A549 (cell line): ENCODE data around the gene CNOT6. TPM values are rescaled to one million over a fixed set of nuclear protein-coding genes. Genes with fewer than 3 reads are reported as not detected.
"Not testable (repeated sequence)": the region's sequence is repeated elsewhere in the genome, so short reads cannot be mapped to it uniquely, and the experiment has no call there.

Experiments used
- ATAC-seq, 2 experiments: fragments of 200-7000 bp in 1 of 2; fragments of >200 bp in 1 of 2; cut with Nextera tagmentation in 1 of 2; cut with Tn5 transposase in 1 of 2; 3 replicates each; pipeline versions ENCODE4 v1.8.0 to v1.9.1; 2018 to 2020; ENCODE audit warnings: mild to moderate bottlenecking in 1 of 2, moderate library complexity in 1 of 2
- CTCF ChIA-PET: fragments of 300-600 bp; sonication (Branson Sonifier 250); formaldehyde crosslinking; extraction: SDS; loops from one replicate; lab custom pipeline; 2021; ENCODE audit warnings: antibody characterized with exemption, inconsistent platforms; lab: Yijun Ruan, JAX
- POLR2A ChIA-PET: fragments of 350-600 bp; formaldehyde crosslinking; extraction: SDS; loops from one replicate; lab custom pipeline; 2021; ENCODE audit warnings: antibody characterized with exemption, inconsistent platforms; lab: Yijun Ruan, JAX
- DNase-seq, 2 experiments: peaks; one replicate each; pipeline versions ENCODE4 v3.0.0 to v3.0.0-alpha.2; 2011 to 2016; ENCODE audit warnings: low read depth in 1 of 2, low spot score in 1 of 2
- FAIRE-seq: peaks from 2 replicates; lab custom pipeline; 2011; peaks lifted over from hg19 to GRCh38; lab: Jason Lieb, UNC
- H3K27ac ChIP-seq, 2 experiments: fragments of >200 bp; sonication (Bioruptor Twin); formaldehyde crosslinking; 3 replicates each; pipeline ENCODE4 v1.5.1; 2016 to 2017
- H3K4me1 ChIP-seq: fragments of >200 bp; sonication (Bioruptor Twin); formaldehyde crosslinking; 3 replicates; pipeline ENCODE4 v1.6.1; 2016
- H3K4me2 ChIP-seq: fragments of >200 bp; sonication (Bioruptor Twin); formaldehyde crosslinking; 3 replicates; pipeline ENCODE4 v1.6.1; 2016
- H3K4me3 ChIP-seq: fragments of >200 bp; sonication (Bioruptor Twin); formaldehyde crosslinking; 3 replicates; pipeline ENCODE4 v1.5.1; 2016
- H3K9me3 ChIP-seq: fragments of >200 bp; sonication (Bioruptor Twin); formaldehyde crosslinking; 3 replicates; pipeline ENCODE4 v1.6.1; 2016
- CBX2 ChIP-seq: fragments of 200-600 bp; sonication (generic); IDR thresholded peaks from 2 replicates; pipeline ENCODE4 v1.6.1; 2016; ENCODE audit warnings: low read depth, mild to moderate bottlenecking, borderline replicate concordance
- CBX8 ChIP-seq: fragments of 200-600 bp; sonication (generic); IDR thresholded peaks from 2 replicates; pipeline ENCODE4 v1.6.1; 2016
- CHD2 ChIP-seq: fragments of 150-350 bp; IDR thresholded peaks from 2 replicates; pipeline ENCODE4 v1.6.1; 2014; ENCODE audit warnings: low read length; ENCODE audit not compliant: partially characterized antibody
- ESRRA ChIP-seq: fragments of 150-350 bp; IDR thresholded peaks from 2 replicates; pipeline ENCODE4 v1.6.1; 2014; ENCODE audit warnings: mild to moderate bottlenecking, low read length, borderline replicate concordance
- FOSL2 ChIP-seq, 2 experiments: fragments of 450-650 bp in 1 of 2; fragments of >200 bp in 1 of 2; sonication (Bioruptor Twin) in 1 of 2; formaldehyde crosslinking; IDR thresholded peaks; 2 replicates each; pipeline versions ENCODE4 v1.5.0 to v1.6.1; 2016 to 2020; ENCODE audit warnings: mild to moderate bottlenecking in 1 of 2, moderate library complexity in 1 of 2
- GATA3 ChIP-seq: IDR thresholded peaks from 2 replicates; pipeline ENCODE4 v1.6.1; 2012; ENCODE audit warnings: borderline replicate concordance
- HOXA7 ChIP-seq: fragments of 250-450 bp; sonication (Bioruptor Pico); IDR thresholded peaks from 2 replicates; pipeline ENCODE4 v1.5.0; 2020; ENCODE audit warnings: mild to moderate bottlenecking, moderate library complexity
- HOXB13 ChIP-seq: fragments of 250-450 bp; sonication (Bioruptor Pico); IDR thresholded peaks from 2 replicates; pipeline ENCODE4 v1.5.0; 2020; ENCODE audit warnings: low read depth, mild to moderate bottlenecking, moderate library complexity
- JUN ChIP-seq, 2 experiments: fragments of >200 bp; sonication (Bioruptor Twin); formaldehyde crosslinking; IDR thresholded peaks; 2 replicates in 1 of 2; 3 replicates in 1 of 2; pipeline ENCODE4 v1.6.1; 2016 to 2017
- MAFK ChIP-seq: fragments of 450-650 bp; IDR thresholded peaks from 2 replicates; pipeline ENCODE4 v1.6.1; 2014; ENCODE audit not compliant: partially characterized antibody
- NR3C1 ChIP-seq: fragments of >200 bp; sonication (Bioruptor Twin); formaldehyde crosslinking; IDR thresholded peaks from 3 replicates; pipeline ENCODE4 v1.6.1; 2017
- RAD21 ChIP-seq, 2 experiments: fragments of >200 bp in 1 of 2; sonication (Bioruptor Twin) in 1 of 2; formaldehyde crosslinking in 1 of 2; IDR thresholded peaks in 1 of 2; conservative IDR thresholded peaks in 1 of 2; 2 replicates in 1 of 2; 3 replicates in 1 of 2; pipeline ENCODE4 v1.6.1; 2012 to 2018; ENCODE audit warnings: inconsistent platforms in 1 of 2
- RFX5 ChIP-seq: fragments of 450-650 bp; IDR thresholded peaks from 2 replicates; pipeline ENCODE4 v1.7.1; 2014; ENCODE audit warnings: antibody characterized with exemption, mild to moderate bottlenecking, moderate library complexity
- TP53 ChIP-seq: fragments of 250-450 bp; sonication (Bioruptor Pico); IDR thresholded peaks from 2 replicates; pipeline ENCODE4 v1.5.0; 2021; ENCODE audit warnings: mild to moderate bottlenecking, moderate library complexity
- WGBS: methylation state at CpG from one replicate; pipeline ENCODE4 v1.1.6; 2017; ENCODE audit errors: missing lambda C conversion rate; 5-methylcytosine and 5-hydroxymethylcytosine counted together
- polyA plus RNA-seq, 4 experiments: library from polyadenylated mRNA; depleted of rRNA in 3 of 4; stranded (reverse); fragments of >200 nt; fragmentation: RNase III in 1 of 4; extraction: RNeasy Plus Mini Kit Qiagen cat#74134 plus additional on column Dnase treatment in 1 of 4; gene quantifications; 2 replicates in 3 of 4; 3 replicates in 1 of 4; pipeline ENCODE4 v1.2.3, GENCODE V29; 2011 to 2017
- TF ChIP-seq, protein P1 (sequence below): IDR thresholded peaks from 2 replicates; pipeline ENCODE4 v1.6.1; 2012
- TF ChIP-seq, protein P2 (sequence below): fragments of 250-450 bp; sonication (Bioruptor Pico); IDR thresholded peaks from 2 replicates; pipeline ENCODE4 v1.5.0; 2021; ENCODE audit warnings: mild to moderate bottlenecking, moderate library complexity, borderline replicate concordance
- TF ChIP-seq, protein P3 (sequence below): fragments of 200-600 bp; sonication (generic); IDR thresholded peaks from 2 replicates; pipeline ENCODE4 v1.6.1; 2016; ENCODE audit warnings: antibody characterized with exemption, mild to moderate bottlenecking, moderate library complexity
- TF ChIP-seq, protein P4 (sequence below): IDR thresholded peaks from 2 replicates; pipeline ENCODE4 v1.6.1; 2012

CNOT6 gene
- polyA plus RNA-seq, 2 of the 4 experiments (the other 2 are of a cell fraction), result 18.2 to 28.5 TPM

DNA sequence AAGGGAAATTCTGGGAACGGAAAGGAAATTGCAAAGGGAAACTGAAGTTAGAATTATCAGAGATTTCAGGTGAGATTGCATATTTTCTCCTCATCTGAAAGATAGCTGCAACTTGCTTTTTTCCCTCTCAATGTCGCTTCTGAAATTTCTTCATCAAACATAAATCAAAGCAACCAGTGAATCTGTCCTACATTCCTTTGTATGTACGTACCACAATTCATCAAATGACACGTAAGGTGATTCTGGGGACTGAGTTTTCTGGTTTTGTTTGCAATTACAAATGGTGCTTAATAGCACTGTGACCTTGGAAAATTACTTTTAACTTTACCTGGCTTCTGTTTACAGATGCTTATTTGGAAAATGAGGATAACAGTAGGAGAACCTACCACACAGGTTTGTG is 21.9 kb upstream of the CNOT6 start (continued):
- TF ChIP-seq, protein P1, sequence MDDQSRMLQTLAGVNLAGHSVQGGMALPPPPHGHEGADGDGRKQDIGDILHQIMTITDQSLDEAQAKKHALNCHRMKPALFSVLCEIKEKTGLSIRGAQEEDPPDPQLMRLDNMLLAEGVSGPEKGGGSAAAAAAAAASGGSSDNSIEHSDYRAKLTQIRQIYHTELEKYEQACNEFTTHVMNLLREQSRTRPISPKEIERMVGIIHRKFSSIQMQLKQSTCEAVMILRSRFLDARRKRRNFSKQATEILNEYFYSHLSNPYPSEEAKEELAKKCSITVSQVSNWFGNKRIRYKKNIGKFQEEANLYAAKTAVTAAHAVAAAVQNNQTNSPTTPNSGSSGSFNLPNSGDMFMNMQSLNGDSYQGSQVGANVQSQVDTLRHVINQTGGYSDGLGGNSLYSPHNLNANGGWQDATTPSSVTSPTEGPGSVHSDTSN, result no peak
- TF ChIP-seq, all 56 proteins: peak for 0

DNA sequence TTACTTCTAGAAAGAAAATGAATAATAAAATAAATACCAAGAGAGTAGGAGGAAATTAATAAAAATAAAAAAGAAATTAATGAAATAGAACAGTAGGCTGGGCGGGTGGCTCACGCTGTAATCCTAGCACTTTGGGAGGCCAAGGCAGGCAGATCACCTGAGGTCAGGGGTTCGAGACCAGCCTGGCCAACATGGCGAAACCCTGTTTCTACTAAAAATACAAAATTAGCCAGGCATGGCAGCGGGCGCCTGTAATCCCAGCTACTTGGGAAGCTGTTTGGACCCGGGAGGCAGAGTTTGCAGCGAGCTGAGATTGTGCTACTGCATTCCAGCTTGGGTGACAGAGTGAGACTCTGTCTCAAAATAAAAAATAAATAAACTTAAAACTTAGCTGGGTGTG is 20.8 kb upstream of the CNOT6 start:
- ATAC-seq, POLR2A ChIA-PET, FAIRE-seq, H3K4me2 ChIP-seq, DNase-seq, H3K9me3 ChIP-seq, H3K4me3 ChIP-seq, H3K27ac ChIP-seq: not testable (repeated sequence)
- CTCF ChIA-PET, result interaction anchor here (0.7 to 23.6 kb wide), 9 partner anchors 11 to 364 kb away, joined by 3 to 344 read pairs (median 3); partner anchors contain the start of gene MAPK9
- H3K4me1 ChIP-seq, result peaks cover 23% of the 10 kb centered on the region; the same call in 2 of the 3 replicates
- 91% methylated on average over 8 of the region's 8 CpGs for WGBS

DNA sequence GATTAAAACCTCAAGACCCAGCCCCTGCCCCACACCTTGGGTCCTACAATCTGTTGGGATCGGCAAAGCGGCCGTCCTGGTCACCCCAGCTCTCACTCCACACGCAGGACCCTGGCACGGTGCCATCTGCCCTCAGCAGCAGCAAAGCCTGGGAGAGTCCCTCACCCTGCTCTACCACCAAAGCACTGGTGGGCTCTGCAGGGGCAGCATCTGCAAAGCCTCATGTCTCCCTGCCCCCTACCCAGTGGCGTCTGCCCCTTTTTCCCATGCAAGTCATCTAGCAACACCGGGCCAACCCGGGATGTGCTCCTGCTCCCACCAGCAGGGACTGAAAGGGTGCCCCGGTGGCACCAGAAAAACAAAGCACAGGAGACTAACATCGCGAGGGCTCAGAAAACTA is 19.6 kb upstream of the CNOT6 start:
- DNase-seq, result no peak
- no peak overlapping the region for H3K27ac ChIP-seq
- ATAC-seq, result no peak
- TF ChIP-seq RFX5, result no peak
- TF ChIP-seq FOSL2 (IDR thresholded peaks at IDR 0.05), result no peak
- TF ChIP-seq FOSL2 (CRISPR knock-in tag; IDR thresholded peaks at IDR 0.05), result no peak
- TF ChIP-seq NR3C1, result no peak
- TF ChIP-seq, protein P2, sequence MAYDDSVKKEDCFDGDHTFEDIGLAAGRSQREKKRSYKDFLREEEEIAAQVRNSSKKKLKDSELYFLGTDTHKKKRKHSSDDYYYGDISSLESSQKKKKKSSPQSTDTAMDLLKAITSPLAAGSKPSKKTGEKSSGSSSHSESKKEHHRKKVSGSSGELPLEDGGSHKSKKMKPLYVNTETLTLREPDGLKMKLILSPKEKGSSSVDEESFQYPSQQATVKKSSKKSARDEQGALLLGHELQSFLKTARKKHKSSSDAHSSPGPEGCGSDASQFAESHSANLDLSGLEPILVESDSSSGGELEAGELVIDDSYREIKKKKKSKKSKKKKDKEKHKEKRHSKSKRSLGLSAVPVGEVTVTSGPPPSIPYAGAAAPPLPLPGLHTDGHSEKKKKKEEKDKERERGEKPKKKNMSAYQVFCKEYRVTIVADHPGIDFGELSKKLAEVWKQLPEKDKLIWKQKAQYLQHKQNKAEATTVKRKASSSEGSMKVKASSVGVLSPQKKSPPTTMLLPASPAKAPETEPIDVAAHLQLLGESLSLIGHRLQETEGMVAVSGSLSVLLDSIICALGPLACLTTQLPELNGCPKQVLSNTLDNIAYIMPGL (CRISPR knock-in tag), result no peak
- no peak for TF ChIP-seq CBX2
- TF ChIP-seq HOXA7 (CRISPR knock-in tag), result no peak
- TF ChIP-seq CHD2, result no peak
- no peak for TF ChIP-seq JUN (IDR thresholded peaks at IDR 0.05)
- no peak for TF ChIP-seq CBX8
- no peak for TF ChIP-seq RAD21 (conservative IDR thresholded peaks at IDR 0.05 in 1 of 2, IDR thresholded peaks at IDR 0.05 in 1 of 2)
- TF ChIP-seq, protein P3, sequence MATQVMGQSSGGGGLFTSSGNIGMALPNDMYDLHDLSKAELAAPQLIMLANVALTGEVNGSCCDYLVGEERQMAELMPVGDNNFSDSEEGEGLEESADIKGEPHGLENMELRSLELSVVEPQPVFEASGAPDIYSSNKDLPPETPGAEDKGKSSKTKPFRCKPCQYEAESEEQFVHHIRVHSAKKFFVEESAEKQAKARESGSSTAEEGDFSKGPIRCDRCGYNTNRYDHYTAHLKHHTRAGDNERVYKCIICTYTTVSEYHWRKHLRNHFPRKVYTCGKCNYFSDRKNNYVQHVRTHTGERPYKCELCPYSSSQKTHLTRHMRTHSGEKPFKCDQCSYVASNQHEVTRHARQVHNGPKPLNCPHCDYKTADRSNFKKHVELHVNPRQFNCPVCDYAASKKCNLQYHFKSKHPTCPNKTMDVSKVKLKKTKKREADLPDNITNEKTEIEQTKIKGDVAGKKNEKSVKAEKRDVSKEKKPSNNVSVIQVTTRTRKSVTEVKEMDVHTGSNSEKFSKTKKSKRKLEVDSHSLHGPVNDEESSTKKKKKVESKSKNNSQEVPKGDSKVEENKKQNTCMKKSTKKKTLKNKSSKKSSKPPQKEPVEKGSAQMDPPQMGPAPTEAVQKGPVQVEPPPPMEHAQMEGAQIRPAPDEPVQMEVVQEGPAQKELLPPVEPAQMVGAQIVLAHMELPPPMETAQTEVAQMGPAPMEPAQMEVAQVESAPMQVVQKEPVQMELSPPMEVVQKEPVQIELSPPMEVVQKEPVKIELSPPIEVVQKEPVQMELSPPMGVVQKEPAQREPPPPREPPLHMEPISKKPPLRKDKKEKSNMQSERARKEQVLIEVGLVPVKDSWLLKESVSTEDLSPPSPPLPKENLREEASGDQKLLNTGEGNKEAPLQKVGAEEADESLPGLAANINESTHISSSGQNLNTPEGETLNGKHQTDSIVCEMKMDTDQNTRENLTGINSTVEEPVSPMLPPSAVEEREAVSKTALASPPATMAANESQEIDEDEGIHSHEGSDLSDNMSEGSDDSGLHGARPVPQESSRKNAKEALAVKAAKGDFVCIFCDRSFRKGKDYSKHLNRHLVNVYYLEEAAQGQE, result no peak
- TF ChIP-seq GATA3, result no peak
- TF ChIP-seq TP53 (CRISPR knock-in tag), result no peak
- no peak for TF ChIP-seq MAFK
- TF ChIP-seq, protein P4, sequence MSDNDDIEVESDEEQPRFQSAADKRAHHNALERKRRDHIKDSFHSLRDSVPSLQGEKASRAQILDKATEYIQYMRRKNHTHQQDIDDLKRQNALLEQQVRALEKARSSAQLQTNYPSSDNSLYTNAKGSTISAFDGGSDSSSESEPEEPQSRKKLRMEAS, result no peak
- no peak for TF ChIP-seq ESRRA
- no peak for TF ChIP-seq HOXB13
- no peaks in the 10 kb centered on the region for H3K9me3 ChIP-seq
- FAIRE-seq, result no peak
- POLR2A ChIA-PET, result no interaction called here
- H3K4me3 ChIP-seq, result no peak overlapping the region
- H3K4me1 ChIP-seq, result peaks cover 20% of the 10 kb centered on the region; the same call in 2 of the 3 replicates
- 93% methylated on average over 11 of the region's 11 CpGs for WGBS
- H3K4me2 ChIP-seq, result no peak overlapping the region
- CTCF ChIA-PET, result interaction anchor here (0.7 to 23.6 kb wide), 5 partner anchors 9 to 181 kb away, joined by 3 to 344 read pairs (median 15); partner anchors contain the start of gene MAPK9

DNA sequence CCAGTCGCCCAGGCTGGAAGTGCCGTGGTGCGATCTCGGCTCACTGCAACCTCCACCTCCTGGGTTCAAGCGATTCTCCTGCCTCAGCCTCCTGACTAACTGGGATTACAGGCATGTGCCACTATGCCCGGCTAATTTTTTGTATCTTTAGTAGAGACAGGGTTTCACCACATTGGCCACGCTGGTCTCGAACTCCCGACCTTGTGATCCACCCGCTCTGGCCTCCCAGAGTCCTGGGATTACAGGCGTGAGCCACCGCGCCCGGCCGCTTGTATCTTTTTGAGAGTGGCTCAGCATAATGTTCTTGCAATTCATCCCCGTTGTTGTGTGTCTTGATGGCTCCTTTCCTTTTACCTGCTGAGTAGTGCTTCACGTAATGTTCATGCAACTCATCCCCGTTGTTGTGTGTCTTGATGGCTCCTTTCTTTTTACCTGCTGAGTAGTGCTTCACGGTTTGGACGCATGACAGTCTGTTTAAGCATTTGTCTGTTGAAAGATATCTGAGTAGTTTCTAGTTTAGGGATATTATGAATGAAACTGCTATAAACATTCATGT is 18.1 kb upstream of the CNOT6 start:
- H3K4me3 ChIP-seq, H3K27ac ChIP-seq, H3K9me3 ChIP-seq, FAIRE-seq, DNase-seq, POLR2A ChIA-PET, H3K4me2 ChIP-seq, ATAC-seq: not testable (repeated sequence)
- CTCF ChIA-PET, result interaction anchor here (3.5 to 23.6 kb wide), 3 partner anchors 8 to 182 kb away, joined by 15 to 344 read pairs (median 181); partner anchors contain the start of gene MAPK9
- WGBS, result 87% methylated on average over 20 of the region's 20 CpGs
- peaks cover 12% of the 10 kb centered on the region; the same call in 2 of the 3 replicates for H3K4me1 ChIP-seq
